SK-MEL-5 (cell line): ENCODE data around the gene GOT1. TPM values are rescaled to one million over a fixed set of nuclear protein-coding genes. Genes with fewer than 3 reads are reported as not detected.

Source experiments
- DNase-seq: peaks from one replicate; pipeline ENCODE4 v3.0.0-alpha.2; 2016; ENCODE audit warnings: low read depth, low spot score
- in situ Hi-C: cut with HindIII; loops from 2 replicates; pipeline ENCODE4 v1.10.0; 2016; ENCODE audit warnings: low sequenced_read_pairs, high pct_unique_total_duplicates, low pct_unique_long_range_greater_than_20kb
- polyA plus RNA-seq, 2 experiments: library from polyadenylated mRNA; depleted of rRNA; stranded (reverse); fragments of >200 nt; gene quantifications; 2 replicates each; pipeline ENCODE4 v1.2.3, GENCODE V29; 2015
- total RNA-seq: library from RNA; depleted of rRNA; stranded (reverse); fragments of >200 nt; shearing (Covaris generic); gene quantifications from 2 replicates; pipeline ENCODE4 v1.2.3, GENCODE V29; 2014; rRNA removed

The GOT1 gene
- total RNA-seq = 32.4 and 37.0 TPM in 2 replicates
- 61.4 and 68.5 TPM in 2 replicates for polyA plus RNA-seq (2015; cell fraction: cytosol; rRNA removed)
- 30.9 and 47.7 TPM in 2 replicates for polyA plus RNA-seq (2015; cell fraction: nucleus; rRNA removed)

- in situ Hi-C loops = no loop called here
- peak; percentile 99 for DNase-seq
These were observed at the start of gene GOT1 for GRCh38 chr10:99430451-99431189. GOT1 (minus strand) TSS chr10:99430624; CDS start chr10:99430565, 59 bp downstream.

GRCh38 chr10:99470327-99470726 lies 39.9 kb upstream of the GOT1 start:
- in situ Hi-C loops = no loop called here

DNA sequence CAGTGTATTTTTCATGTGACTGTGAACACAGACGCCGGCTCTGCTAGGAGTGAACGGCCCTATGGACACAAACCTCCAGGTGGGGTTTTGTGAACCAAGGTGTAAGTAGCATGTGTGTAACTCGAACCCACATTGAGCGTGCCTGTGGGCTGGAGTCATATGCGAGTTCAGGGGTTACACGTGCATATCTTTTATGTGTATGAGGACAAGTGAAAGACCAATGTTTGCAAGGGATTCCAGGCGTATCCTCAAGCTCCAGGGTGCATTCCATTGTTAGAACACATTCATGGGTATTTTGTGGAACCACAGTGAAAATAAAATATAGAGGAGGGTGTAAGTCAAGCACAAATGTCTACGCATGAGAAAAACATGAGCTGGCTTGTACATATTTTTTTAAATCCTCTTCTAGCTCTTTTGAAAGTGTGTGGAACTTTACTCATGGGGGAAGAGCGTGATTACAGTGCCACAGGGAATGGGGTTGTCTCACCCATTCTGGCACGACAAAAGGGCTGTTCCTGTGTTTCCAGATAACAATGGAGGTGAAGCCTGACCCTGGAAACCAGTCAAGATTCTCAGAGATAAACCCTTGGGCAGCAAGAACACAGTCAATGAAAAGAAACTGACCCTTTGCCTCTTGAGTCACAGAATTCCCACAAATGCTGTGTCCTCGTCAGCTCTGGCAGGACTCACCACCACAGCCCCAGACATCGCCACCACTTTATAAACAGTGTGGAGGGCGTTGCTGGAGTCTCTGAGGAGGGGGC lies 37.0 kb upstream of the GOT1 start:
- no peak for DNase-seq
- in situ Hi-C loops = no loop called here

More at GRCh38 chr10:99470327-99470726, 39.9 kb upstream of the GOT1 start:
- DNase-seq = no peak

- in situ Hi-C loops = no loop called here
- no peak for DNase-seq
These were observed 36.3 kb upstream of the GOT1 start for GRCh38 chr10:99466632-99467223.

DNA sequence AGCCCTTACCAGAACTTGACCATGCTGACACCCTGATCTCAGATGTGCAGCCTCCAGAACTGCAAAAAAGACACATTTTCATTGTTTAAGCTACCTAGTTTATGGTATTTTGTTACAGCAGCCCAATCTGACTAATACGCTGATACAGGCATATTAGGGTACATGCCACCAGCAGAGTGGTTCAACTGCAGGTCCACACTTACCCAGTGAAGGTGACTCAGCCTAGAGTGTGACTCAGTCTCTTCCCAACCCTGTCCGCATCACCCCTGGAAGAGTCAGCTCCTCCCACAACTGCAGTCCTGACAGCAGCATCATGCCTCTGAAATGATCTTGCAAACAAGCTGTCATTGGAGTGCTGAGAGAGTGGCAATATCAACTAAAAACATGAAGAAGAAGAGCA lies 30.8 kb upstream of the GOT1 start:
- in situ Hi-C loops = no loop called here
- no peak for DNase-seq

DNA sequence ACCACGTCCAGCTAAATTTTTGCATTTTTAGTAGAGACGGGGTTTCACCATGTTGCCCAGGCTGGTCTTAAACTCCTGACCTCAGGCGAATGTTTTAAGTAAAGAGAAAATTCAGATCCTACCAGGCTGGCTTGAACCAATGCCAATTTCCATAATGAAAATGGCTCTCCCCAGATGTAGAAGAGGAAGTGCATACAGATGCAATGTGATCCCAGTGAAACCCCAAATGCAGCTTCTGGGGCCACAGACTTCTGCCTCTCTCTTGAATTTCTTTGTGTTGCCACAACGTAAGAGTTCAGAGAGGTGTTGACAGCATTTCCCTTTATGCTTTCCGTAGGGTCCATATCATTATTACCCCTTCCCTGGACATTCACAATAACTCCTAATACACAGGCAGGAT lies 29.6 kb upstream of the GOT1 start:
- DNase-seq = no peak
- in situ Hi-C loops = no loop called here

DNA sequence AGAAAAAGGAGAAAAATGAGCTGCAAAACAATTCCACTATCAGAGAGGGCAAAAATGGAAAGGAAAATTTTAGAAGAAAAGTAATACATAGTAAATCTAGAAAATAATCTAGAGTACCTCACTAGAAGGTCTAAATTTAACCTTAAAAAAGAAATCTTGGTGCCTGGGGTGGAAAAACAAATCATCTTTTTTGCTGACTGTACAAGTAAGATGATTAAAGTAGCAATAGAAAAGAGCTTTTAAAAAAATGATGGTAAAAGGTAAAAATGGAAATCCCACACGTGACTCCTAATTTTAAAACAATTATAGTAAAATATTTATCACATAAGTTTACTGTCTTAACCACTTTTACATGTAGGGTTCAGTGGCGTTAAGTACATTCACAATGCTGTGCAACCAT lies 28.8 kb upstream of the GOT1 start:
- in situ Hi-C loops = no loop called here
- DNase-seq = no peak

DNA sequence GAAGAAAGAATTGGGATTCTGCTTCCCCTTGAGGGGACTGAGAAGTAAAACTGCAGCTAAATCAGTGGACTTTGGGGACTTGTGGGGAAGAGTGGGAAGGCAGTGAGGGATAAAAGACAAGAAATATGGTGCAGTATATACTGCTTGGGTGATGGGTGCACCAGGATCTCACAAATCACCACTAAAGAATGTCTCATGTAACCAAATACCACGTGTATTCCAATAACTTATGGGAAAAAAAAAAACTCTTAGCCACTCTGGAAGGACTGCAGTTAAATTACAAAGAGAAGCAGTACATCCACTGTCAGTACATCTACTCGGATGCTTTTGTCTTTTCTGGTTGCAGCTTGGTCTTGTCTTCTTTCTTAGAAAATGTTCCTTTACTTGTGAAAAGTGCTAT lies 27.4 kb upstream of the GOT1 start:
- in situ Hi-C loops = no loop called here
- no peak for DNase-seq

DNA sequence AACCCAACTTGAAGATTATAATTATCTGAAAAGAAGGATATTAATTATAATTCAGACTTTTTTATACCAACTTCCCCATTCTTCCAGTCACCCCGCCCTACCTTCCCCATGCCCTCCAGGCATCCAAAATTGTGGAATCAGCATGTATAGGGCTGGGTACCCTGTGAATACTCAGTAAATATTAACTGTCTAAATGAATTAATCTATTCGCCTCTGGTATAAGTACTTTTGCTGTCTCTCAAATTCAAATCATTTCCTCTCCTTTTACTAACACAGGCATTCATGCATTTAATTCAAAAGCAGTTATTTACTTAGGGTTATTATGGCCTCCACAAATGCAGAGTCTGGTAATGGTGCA lies 26.5 kb upstream of the GOT1 start:
- DNase-seq = no peak
- in situ Hi-C loops = no loop called here

DNA sequence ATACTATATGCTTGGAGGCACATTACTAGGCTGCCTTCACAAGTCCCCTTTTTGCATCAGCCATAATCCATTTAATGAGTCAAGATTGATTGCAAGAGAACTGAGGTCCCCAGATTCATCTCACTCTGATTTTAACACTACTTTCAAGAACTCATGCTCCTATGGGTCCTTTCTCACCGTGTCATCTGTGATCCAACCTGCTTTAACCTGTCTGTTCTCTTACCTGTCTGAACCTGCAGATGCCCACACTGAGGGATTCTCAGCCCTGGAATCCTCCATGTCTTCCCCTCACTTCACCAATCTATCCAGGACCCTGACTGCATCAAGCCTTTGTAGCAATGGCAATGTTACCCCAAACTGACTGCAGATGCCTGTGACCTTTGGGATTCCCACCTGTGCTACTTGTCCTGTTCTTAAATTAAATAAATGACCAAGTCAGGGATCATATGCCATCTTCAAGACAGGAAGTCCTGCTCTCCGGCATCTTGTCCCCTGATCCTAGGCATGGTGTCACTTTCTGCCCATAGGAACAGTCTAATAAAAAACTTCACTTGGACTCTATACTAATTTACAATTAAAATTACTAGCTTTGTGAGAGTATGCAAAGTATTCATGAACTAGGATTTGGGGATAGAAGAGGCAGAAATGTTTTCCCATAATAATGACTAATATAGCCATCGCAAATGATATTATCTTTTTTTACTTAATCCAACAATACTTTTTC lies 25.9 kb upstream of the GOT1 start:
- in situ Hi-C loops = no loop called here
- DNase-seq = no peak

DNA sequence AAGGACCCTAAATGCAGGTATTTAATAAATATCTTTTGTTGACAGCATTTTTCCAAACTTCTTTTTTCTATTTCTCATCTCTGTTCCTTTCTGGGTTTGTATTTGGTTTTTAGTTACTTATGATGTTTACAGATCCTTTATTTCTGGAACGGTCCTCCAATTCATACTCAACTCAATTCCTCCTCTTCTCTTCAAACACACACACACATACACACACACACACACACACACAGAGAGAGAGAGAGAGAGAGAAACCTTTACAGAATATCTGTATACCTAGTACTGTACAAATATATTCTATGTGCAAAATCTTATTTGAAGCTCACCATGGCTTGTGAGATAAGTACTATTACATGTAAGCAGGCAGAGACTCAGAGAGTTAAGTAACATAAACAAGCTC lies 21.6 kb upstream of the GOT1 start:
- no peak for DNase-seq
- in situ Hi-C loops = no loop called here

GRCh38 chr10:99451499-99451788 lies 21.0 kb upstream of the GOT1 start:
- in situ Hi-C loops = no loop called here
- DNase-seq = no peak

DNA sequence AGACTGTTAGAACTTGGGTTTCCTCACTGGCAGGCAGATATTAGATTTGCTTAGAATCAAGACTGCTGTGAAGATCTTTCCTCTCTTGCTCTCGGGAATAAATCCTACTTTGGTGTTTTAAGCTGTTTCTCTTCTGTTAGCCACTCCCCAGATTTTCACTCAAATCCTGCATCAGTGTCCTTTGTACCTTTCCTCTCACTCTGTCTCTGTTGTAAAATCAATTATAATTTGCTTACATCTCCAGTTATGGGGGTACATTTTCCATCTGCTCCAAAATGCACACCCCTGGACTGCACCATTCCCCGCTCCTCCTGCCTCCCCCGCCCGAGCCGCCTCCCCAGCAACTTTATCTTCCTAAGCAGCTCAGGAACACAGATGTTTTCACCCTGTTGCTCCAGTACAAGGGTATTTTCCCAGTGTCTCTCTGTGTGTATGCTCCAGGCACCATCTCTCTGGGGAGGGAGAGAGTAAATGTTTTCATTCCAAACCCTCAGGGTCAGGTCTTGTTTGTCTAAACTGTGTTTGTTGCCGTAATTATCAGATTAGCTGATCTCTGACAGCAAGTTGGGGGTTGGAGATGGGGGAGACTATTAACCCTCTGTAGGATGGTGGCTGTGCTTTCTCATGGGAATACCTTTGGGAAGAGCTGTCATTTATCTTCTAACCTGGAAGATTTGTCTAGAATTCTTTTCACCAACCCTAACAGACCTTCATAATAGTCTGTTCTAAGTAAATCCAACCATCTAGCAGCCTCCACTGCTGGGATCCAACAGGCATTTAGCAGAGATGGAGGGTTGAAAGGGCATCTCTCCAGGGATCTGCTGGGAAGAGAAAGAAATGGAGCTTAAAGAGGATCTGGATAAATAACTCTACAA lies 20.4 kb upstream of the GOT1 start:
- in situ Hi-C loops = no loop called here

DNA sequence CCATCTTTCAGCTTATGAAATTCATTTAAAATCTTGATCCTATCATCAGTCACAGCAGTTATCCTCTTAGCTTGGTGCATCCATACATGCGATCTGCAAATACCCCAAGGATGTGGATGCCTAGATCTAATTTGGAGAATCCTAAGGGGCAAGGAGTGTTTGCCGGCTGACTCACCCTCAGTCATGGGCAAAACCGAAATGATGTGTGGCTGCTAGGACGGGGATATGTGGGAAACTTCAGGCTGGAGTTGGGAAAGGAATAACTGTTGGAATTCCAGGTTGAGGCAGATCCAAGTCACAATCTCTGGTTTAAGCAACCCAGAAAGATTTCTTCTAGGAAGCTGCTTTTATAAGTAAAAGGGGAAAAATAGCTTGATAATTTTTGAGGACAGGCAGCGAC lies 19.7 kb upstream of the GOT1 start:
- no peak for DNase-seq
- in situ Hi-C loops = no loop called here

More for the DNA sequence above, 20.4 kb upstream of the GOT1 start:
- DNase-seq = no peak

- no peak for DNase-seq
- in situ Hi-C loops = no loop called here
These were observed 18.6 kb upstream of the GOT1 start for GRCh38 chr10:99449023-99449422.

DNA sequence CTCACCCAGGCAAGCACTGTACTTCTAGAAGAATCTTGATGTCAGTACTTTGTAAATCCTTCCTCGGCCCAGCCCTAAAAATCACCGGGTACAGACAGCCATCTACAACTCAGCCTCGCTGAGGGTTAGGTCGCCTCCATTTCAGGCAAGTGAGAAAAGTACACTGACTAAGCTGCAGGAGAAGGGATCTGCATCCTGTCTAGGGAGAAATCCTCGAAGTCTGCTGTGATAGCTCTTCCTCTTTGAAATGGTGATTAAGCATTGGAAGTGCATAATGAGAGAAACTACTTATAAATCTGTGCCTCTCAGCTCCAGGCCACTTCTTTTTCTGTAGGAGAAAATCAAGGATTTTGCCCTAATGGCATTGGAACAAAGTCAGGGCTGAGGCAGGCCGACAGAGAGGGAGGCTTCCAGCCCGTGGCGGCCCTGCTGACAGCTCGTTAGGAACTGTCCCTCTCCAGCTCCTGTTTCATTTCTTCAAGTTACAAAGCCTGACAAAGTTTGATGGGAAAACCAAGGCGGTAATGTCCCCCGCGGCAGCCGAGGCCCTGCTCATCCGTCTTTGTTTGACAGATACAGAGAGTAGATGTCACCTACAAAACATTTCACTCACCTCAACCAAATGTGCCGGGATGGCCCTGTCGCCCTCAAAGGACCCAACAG lies 14.1 kb upstream of the GOT1 start:
- in situ Hi-C loops = no loop called here
- DNase-seq = no peak

GRCh38 chr10:99443500-99443899 lies 13.1 kb upstream of the GOT1 start:
- in situ Hi-C loops = no loop called here
- no peak for DNase-seq
